NCI-H1105 treated with DMSO at 0.1 percent for 48 hours (cell line): ENCODE data around the gene ARL5A.
"Not testable (repeated sequence)": the region's sequence is repeated elsewhere in the genome, so short reads cannot be mapped to it uniquely, and the experiment has no call there.

Experiments used
- DNase-seq: peaks from one replicate; lab custom pipeline; 2025; lab: John Stamatoyannopoulos, UW

ARL5A gene

GRCh38 chr2:151795646-151796240 is 32.5 kb downstream of the ARL5A start:
- DNase-seq: no peak

GRCh38 chr2:151794422-151794821 is 33.8 kb downstream of the ARL5A start:
- not testable (repeated sequence) for DNase-seq

GRCh38 chr2:151793123-151793522 is 35.1 kb downstream of the ARL5A start:
- no peak for DNase-seq

GRCh38 chr2:151792589-151792988 is 35.6 kb downstream of the ARL5A start:
- no peak for DNase-seq

GRCh38 chr2:151791545-151791944 is 36.7 kb downstream of the ARL5A start:
- no peak for DNase-seq

- no peak for DNase-seq
Observed at GRCh38 chr2:151790689-151791088, 37.5 kb downstream of the ARL5A start.

GRCh38 chr2:151789055-151789834 is 39.0 kb downstream of the ARL5A start:
- no peak for DNase-seq

- no peak for DNase-seq
Observed at GRCh38 chr2:151786483-151786882, 41.7 kb downstream of the ARL5A start.

- DNase-seq: no peak
Observed at GRCh38 chr2:151786077-151786476, 42.1 kb downstream of the ARL5A start.

- no peak for DNase-seq
Observed at GRCh38 chr2:151783133-151783520, 45.1 kb downstream of the ARL5A start.

- no peak for DNase-seq
Observed at GRCh38 chr2:151782378-151783132, 45.7 kb downstream of the ARL5A start.

GRCh38 chr2:151781642-151782041 is 46.6 kb downstream of the ARL5A start:
- DNase-seq: no peak

GRCh38 chr2:151780938-151781337 is 47.3 kb downstream of the ARL5A start:
- DNase-seq: no peak

GRCh38 chr2:151777935-151778334 is 50.3 kb downstream of the ARL5A start:
- DNase-seq: no peak

- DNase-seq: peak; percentile 3
Observed at GRCh38 chr2:151777487-151777886, 50.7 kb downstream of the ARL5A start.

GRCh38 chr2:151776367-151776766 is 51.9 kb downstream of the ARL5A start:
- no peak for DNase-seq

GRCh38 chr2:151775057-151775740 is 53.0 kb downstream of the ARL5A start:
- DNase-seq: no peak

- no peak for DNase-seq
Observed at GRCh38 chr2:151774506-151774905, 53.7 kb downstream of the ARL5A start.

- DNase-seq: no peak
Observed at GRCh38 chr2:151771599-151772358, 56.4 kb downstream of the ARL5A start.

GRCh38 chr2:151770995-151771394 is 57.2 kb downstream of the ARL5A start:
- DNase-seq: no peak

- DNase-seq: no peak
Observed at GRCh38 chr2:151769606-151770005, 58.6 kb downstream of the ARL5A start.

- no peak for DNase-seq
Observed at GRCh38 chr2:151767536-151767935, 60.7 kb downstream of the ARL5A start.
